ENCODE data around the gene C5orf22. TPM values are rescaled to one million over a fixed set of nuclear protein-coding genes. Genes with fewer than 3 reads are reported as not detected.
"Not testable (repeated sequence)": the region's sequence is repeated elsewhere in the genome, so short reads cannot be mapped to it uniquely, and the experiment has no call there.

Gene C5orf22
- total RNA-seq, 4 donors from 2014 or later: 24.1 to 27.0 (median 25.2) TPM

GRCh38 chr5:31537349-31537748 is 5.2 kb downstream of the C5orf22 start:
- in situ Hi-C loops (cut with MboI; ENCODE audit: low sequenced_read_pairs in 4 of 4) (loop anchor here in 3 of 4 donors (25.0 kb wide), 3 partner anchors 850 to 1900 kb away; partner anchors contain the start of genes SUB1 (in 1 of the 3) and TARS1 (in 1 of the 3)), intact Hi-C loops (cut with DNase I; ENCODE audit: low total_unique reads) (no loop called here)
- Histone ChIP-seq H3K4me1 (peaks cover 12 to 16% of the 10 kb centered on the region in 2 donors), H3K27ac (no peak overlapping the region), H3K27me3 (no peaks in the 10 kb centered on the region), H3K4me3 (no peak overlapping the region), H3K36me3 (peaks cover 0 to 80% of the 10 kb centered on the region in 2 donors), H3K9me3 (no peaks in the 10 kb centered on the region)
- ATAC-seq (no peak), DNase-seq (no peak)
- no peak for TF ChIP-seq POLR2A (IDR thresholded peaks at IDR 0.05)
- no peak for TF ChIP-seq CTCF (IDR thresholded peaks at IDR 0.05 in 4 of 5, conservative IDR thresholded peaks at IDR 0.05 in 1 of 5)

- peaks cover 0 to 84% of the 10 kb centered on the region in 2 donors for H3K36me3 ChIP-seq
- no peaks in the 10 kb centered on the region for H3K27me3 ChIP-seq
- no peak overlapping the region for H3K27ac ChIP-seq
- in situ Hi-C loops (cut with MboI; ENCODE audit: low sequenced_read_pairs in 4 of 4): loop anchor here in 3 of 4 donors (25.0 kb wide), 3 partner anchors 849 to 1899 kb away; partner anchors contain the start of genes SUB1 (in 1 of the 3) and TARS1 (in 1 of the 3)
- H3K4me3 ChIP-seq: no peak overlapping the region
- H3K9me3 ChIP-seq: no peaks in the 10 kb centered on the region
- DNase-seq (no peak), ATAC-seq (no peak)
- no peak for TF ChIP-seq POLR2A (IDR thresholded peaks at IDR 0.05)
- no peak for TF ChIP-seq CTCF (IDR thresholded peaks at IDR 0.05 in 4 of 5, conservative IDR thresholded peaks at IDR 0.05 in 1 of 5)
- intact Hi-C loops (cut with DNase I; ENCODE audit: low total_unique reads): no loop called here
- peaks cover 11 to 12% of the 10 kb centered on the region in 2 donors for H3K4me1 ChIP-seq
Observed at GRCh38 chr5:31537851-31538250, 5.8 kb downstream of the C5orf22 start.

GRCh38 chr5:31549114-31549513 is 17.0 kb downstream of the C5orf22 start:
- ATAC-seq; intact Hi-C loops (cut with DNase I; ENCODE audit: low total_unique reads); DNase-seq; H3K4me3 ChIP-seq; H3K9me3 ChIP-seq; H3K4me1 ChIP-seq; H3K27me3 ChIP-seq; H3K27ac ChIP-seq: not testable (repeated sequence)
- in situ Hi-C loops (cut with MboI; ENCODE audit: low sequenced_read_pairs in 4 of 4): loop anchor here in 3 of 4 donors (25.0 kb wide), 3 partner anchors 838 to 1888 kb away; partner anchors contain the start of genes SUB1 (in 1 of the 3) and TARS1 (in 1 of the 3)
- H3K36me3 ChIP-seq: peaks cover 5 to 78% of the 10 kb centered on the region in 2 donors

DNA sequence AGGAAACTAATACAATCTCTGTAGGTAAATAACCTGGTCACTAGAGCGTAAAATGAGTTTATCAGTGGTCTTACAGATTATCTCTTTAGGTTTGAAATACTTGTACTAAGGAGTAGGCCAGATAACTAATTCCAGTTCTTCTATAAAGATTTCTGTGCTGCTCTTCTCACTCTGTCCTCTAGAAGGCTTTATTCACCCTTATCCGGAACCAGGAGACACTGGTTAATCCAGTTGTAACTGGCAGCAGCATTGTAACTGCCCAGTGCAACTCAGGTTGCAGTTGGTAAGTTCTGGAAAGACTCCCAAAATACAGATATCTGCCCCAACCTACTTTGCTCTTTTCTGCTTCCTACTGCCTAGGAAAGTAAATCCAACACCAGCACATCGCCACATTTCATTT is 19.8 kb downstream of the C5orf22 start:
- no peak for ATAC-seq
- no peak overlapping the region for H3K4me3 ChIP-seq
- H3K4me1 ChIP-seq: no peaks in the 10 kb centered on the region
- no peak overlapping the region for H3K27ac ChIP-seq
- intact Hi-C loops (cut with DNase I; ENCODE audit: low total_unique reads) (no loop called here), in situ Hi-C loops (cut with MboI; ENCODE audit: low sequenced_read_pairs in 4 of 4) (no loop called here)
- H3K27me3 ChIP-seq: no peaks in the 10 kb centered on the region
- H3K9me3 ChIP-seq: no peaks in the 10 kb centered on the region
- no peak for DNase-seq
- peaks cover 5 to 79% of the 10 kb centered on the region in 2 donors for H3K36me3 ChIP-seq
- no peak for TF ChIP-seq CTCF (IDR thresholded peaks at IDR 0.05 in 4 of 5, conservative IDR thresholded peaks at IDR 0.05 in 1 of 5)
- no peak for TF ChIP-seq POLR2A (IDR thresholded peaks at IDR 0.05)

DNA sequence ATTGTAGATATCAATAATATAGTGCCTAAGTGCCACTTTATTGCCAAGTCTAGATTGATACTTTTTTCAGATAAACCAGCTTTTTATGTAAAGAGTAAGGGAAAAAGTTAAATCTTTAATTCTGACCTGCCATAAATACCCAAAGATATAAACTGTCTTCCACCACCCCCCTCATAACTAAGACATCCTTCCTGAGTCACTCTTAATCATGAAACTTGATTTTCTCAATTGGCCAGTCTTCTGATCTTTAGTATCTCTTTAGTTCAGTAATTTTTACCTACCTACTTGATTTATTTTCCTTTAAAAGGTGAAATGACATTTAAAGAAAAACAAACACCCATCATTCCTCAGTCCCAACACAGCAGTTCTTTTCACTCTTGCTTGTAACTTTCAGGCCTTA is 21.8 kb downstream of the C5orf22 start:
- intact Hi-C loops (cut with DNase I; ENCODE audit: low total_unique reads): no loop called here
- H3K9me3 ChIP-seq: no peaks in the 10 kb centered on the region
- TF ChIP-seq POLR2A (IDR thresholded peaks at IDR 0.05) (no peak), CTCF (IDR thresholded peaks at IDR 0.05 in 4 of 5, conservative IDR thresholded peaks at IDR 0.05 in 1 of 5) (no peak)
- DNase-seq (no peak), ATAC-seq (no peak)
- no peaks in the 10 kb centered on the region for H3K4me1 ChIP-seq
- H3K27me3 ChIP-seq: no peaks in the 10 kb centered on the region
- H3K36me3 ChIP-seq: peaks cover 5 to 67% of the 10 kb centered on the region in 2 donors
- in situ Hi-C loops (cut with MboI; ENCODE audit: low sequenced_read_pairs in 4 of 4): no loop called here
- H3K4me3 ChIP-seq: no peak overlapping the region
- no peak overlapping the region for H3K27ac ChIP-seq

Measured in gastrocnemius medialis (tissue), 4 donors.